ENCODE measurements around the gene SCYGR3. TPM values are rescaled to one million over a fixed set of nuclear protein-coding genes. Genes with fewer than 3 reads are reported as not detected.

Gene SCYGR3
- total RNA-seq, 3 donors from 2014 or later (not counting 1 experiment from before 2014, with no cell fraction given): not detected

DNA sequence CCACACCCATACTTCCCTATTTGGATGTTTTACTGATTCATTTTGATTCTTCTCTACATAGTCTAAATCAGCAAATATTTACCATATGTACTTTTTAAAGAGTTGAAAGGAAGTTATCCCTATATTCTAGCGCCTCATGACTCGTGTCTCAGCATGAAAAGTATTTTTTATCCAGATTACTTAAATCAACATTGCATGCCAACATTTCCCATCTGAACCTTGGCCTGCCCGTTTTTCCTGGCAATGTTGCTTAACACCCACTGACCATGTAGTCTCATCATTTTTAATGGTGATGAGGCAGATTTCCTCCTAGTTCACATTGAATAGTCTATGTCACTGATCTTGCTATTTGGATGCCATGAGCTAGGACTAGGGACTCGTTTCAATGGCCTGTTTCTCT lies 38.8 kb upstream of the SCYGR3 start:
- no peak for DNase-seq
- Mint-ChIP-seq H3K4me1 (no peaks in the 10 kb centered on the region), H3K9me3 (no peaks in the 10 kb centered on the region), H3K27ac (no peak overlapping the region), H3K36me3 (no peaks in the 10 kb centered on the region), H3K27me3 (ENCODE audit: low read depth in 2 of 2) (peaks cover 0 to 4% of the 10 kb centered on the region in 2 donors), H3K4me3 (no peak overlapping the region)
- H3K36me3 ChIP-seq (ENCODE audit: control insufficient read depth, insufficient read depth, low read length): no peaks in the 10 kb centered on the region
- no peaks in the 10 kb centered on the region for H3K27me3 ChIP-seq (ENCODE audit: control insufficient read depth, insufficient read depth, low read length)
- no peak overlapping the region for H3K4me3 ChIP-seq (ENCODE audit: low read length)
- ATAC-seq: no peak
- no peaks in the 10 kb centered on the region for H3K4me1 ChIP-seq (ENCODE audit: control insufficient read depth, insufficient read depth, low read length)
- intact Hi-C loops (cut with micrococcal nuclease): no loop called here
- TF ChIP-seq, protein P1, sequence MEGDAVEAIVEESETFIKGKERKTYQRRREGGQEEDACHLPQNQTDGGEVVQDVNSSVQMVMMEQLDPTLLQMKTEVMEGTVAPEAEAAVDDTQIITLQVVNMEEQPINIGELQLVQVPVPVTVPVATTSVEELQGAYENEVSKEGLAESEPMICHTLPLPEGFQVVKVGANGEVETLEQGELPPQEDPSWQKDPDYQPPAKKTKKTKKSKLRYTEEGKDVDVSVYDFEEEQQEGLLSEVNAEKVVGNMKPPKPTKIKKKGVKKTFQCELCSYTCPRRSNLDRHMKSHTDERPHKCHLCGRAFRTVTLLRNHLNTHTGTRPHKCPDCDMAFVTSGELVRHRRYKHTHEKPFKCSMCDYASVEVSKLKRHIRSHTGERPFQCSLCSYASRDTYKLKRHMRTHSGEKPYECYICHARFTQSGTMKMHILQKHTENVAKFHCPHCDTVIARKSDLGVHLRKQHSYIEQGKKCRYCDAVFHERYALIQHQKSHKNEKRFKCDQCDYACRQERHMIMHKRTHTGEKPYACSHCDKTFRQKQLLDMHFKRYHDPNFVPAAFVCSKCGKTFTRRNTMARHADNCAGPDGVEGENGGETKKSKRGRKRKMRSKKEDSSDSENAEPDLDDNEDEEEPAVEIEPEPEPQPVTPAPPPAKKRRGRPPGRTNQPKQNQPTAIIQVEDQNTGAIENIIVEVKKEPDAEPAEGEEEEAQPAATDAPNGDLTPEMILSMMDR (IDR thresholded peaks at IDR 0.05): no peak
- WGBS (ENCODE audit: insufficient coverage): 81% methylated on average over 3 of the region's 4 CpGs
- H3K9me3 ChIP-seq (ENCODE audit: control insufficient read depth, insufficient read depth, low read length): no peaks in the 10 kb centered on the region
- no peak overlapping the region for H3K27ac ChIP-seq (ENCODE audit: low read length)

DNA sequence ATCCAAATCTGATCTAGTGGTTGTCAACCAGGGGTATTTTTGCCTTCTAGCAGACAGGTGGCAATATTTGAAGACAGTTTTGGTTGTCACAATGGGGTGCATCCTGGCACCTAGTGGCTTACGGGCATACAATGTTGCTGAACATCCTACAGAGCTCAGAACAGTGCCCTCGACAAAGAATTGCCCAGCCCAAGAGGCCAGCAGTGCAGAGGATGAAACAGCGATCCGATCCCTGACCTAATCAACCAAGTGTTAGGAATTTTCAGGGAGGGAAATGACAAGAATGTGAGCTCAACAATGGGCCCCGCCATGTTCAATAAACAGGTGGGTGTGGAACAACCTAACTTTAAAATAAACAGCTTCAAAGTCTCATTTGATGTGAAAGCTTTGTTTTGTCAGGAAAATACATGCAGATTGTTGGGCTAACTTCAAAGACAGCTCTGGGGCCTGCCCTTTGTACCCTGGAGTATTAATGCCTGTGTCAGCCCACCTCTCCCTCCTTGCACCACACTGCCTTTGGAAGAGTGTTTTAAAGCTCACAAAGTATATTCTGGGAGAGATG lies 29.4 kb upstream of the SCYGR3 start:
- H3K4me1 ChIP-seq (ENCODE audit: control insufficient read depth, insufficient read depth, low read length): no peaks in the 10 kb centered on the region
- Mint-ChIP-seq H3K4me1 (no peaks in the 10 kb centered on the region), H3K27ac (no peak overlapping the region), H3K36me3 (no peaks in the 10 kb centered on the region), H3K9me3 (no peaks in the 10 kb centered on the region), H3K4me3 (no peak overlapping the region), H3K27me3 (ENCODE audit: low read depth in 2 of 2) (peaks cover 0 to 11% of the 10 kb centered on the region in 2 donors)
- no peaks in the 10 kb centered on the region for H3K36me3 ChIP-seq (ENCODE audit: control insufficient read depth, insufficient read depth, low read length)
- intact Hi-C loops (cut with micrococcal nuclease): no loop called here
- 93% methylated on average over 5 of the region's 5 CpGs for WGBS (ENCODE audit: insufficient coverage)
- peaks cover 2% of the 10 kb centered on the region for H3K27me3 ChIP-seq (ENCODE audit: control insufficient read depth, insufficient read depth, low read length)
- H3K27ac ChIP-seq (ENCODE audit: low read length): no peak overlapping the region
- DNase-seq (no peak), ATAC-seq (no peak)
- no peaks in the 10 kb centered on the region for H3K9me3 ChIP-seq (ENCODE audit: control insufficient read depth, insufficient read depth, low read length)
- TF ChIP-seq, protein P1 (IDR thresholded peaks at IDR 0.05): no peak
- H3K4me3 ChIP-seq (ENCODE audit: low read length): no peak overlapping the region

DNA sequence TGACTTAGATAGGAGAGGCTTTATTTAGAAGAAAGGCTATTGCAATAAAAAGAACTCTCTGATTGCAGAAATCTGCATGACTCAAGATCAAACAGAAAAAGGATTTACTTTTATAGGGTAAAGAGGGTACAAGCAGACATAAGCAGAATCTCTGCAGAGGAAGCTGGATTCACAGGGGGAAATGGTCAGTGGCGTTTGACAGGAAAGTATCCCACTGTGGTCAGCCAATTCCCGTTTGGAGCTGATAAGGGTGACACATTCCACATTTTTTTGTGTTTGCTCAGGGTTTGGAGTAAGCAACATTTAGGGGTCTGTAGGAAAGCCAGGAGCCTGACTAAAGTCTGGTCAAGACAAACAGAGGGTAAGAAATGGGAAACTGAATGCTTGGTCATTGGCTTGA lies 28.0 kb upstream of the SCYGR3 start:
- TF ChIP-seq, protein P1 (IDR thresholded peaks at IDR 0.05): no peak
- Histone ChIP-seq H3K27ac (ENCODE audit: low read length) (no peak overlapping the region), H3K27me3 (ENCODE audit: control insufficient read depth, insufficient read depth, low read length) (peaks cover 2% of the 10 kb centered on the region), H3K36me3 (ENCODE audit: control insufficient read depth, insufficient read depth, low read length) (no peaks in the 10 kb centered on the region), H3K4me3 (ENCODE audit: low read length) (no peak overlapping the region), H3K9me3 (ENCODE audit: control insufficient read depth, insufficient read depth, low read length) (no peaks in the 10 kb centered on the region), H3K4me1 (ENCODE audit: control insufficient read depth, insufficient read depth, low read length) (no peaks in the 10 kb centered on the region)
- Mint-ChIP-seq H3K36me3 (no peaks in the 10 kb centered on the region), H3K4me1 (no peaks in the 10 kb centered on the region), H3K27me3 (ENCODE audit: low read depth in 2 of 2) (peaks cover 0 to 4% of the 10 kb centered on the region in 2 donors), H3K27ac (no peak overlapping the region), H3K4me3 (no peak overlapping the region), H3K9me3 (no peaks in the 10 kb centered on the region)
- ATAC-seq (no peak), DNase-seq (no peak)
- 51% methylated on average over 2 of the region's 2 CpGs for WGBS (ENCODE audit: insufficient coverage)
- intact Hi-C loops (cut with micrococcal nuclease): no loop called here

DNA sequence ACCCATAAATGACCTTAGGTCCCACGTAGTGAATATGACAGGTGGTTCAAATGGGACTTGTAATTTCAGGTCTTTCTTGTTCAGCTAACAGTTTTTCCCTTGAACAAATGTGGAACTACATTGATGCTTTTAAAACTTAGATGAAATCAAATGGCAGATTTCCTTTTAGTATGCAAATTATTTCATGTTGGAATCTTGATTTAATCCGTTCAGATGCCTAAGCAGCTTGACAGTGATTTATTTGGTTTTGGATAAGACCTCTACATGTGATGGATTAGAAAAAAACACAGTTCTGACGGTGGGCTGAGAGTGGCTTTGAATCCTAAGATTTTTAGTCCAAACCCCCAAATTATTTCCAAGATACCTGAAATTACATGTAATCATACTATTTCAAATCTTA lies 19.6 kb upstream of the SCYGR3 start:
- no peaks in the 10 kb centered on the region for H3K9me3 ChIP-seq (ENCODE audit: control insufficient read depth, insufficient read depth, low read length)
- no peak for ATAC-seq
- 88% methylated on average over 3 of the region's 3 CpGs for WGBS (ENCODE audit: insufficient coverage)
- no peak overlapping the region for H3K27ac ChIP-seq (ENCODE audit: low read length)
- H3K36me3 ChIP-seq (ENCODE audit: control insufficient read depth, insufficient read depth, low read length): no peaks in the 10 kb centered on the region
- DNase-seq: no peak
- intact Hi-C loops (cut with micrococcal nuclease): no loop called here
- H3K36me3 Mint-ChIP-seq: no peaks in the 10 kb centered on the region
- no peaks in the 10 kb centered on the region for H3K4me1 ChIP-seq (ENCODE audit: control insufficient read depth, insufficient read depth, low read length)
- no peak overlapping the region for H3K4me3 Mint-ChIP-seq
- TF ChIP-seq, protein P1 (IDR thresholded peaks at IDR 0.05): no peak
- H3K9me3 Mint-ChIP-seq: no peaks in the 10 kb centered on the region
- H3K27ac Mint-ChIP-seq: no peak overlapping the region
- peaks cover 0 to 17% of the 10 kb centered on the region in 2 donors for H3K27me3 Mint-ChIP-seq (ENCODE audit: low read depth in 2 of 2)
- no peaks in the 10 kb centered on the region for H3K27me3 ChIP-seq (ENCODE audit: control insufficient read depth, insufficient read depth, low read length)
- H3K4me1 Mint-ChIP-seq: no peaks in the 10 kb centered on the region
- H3K4me3 ChIP-seq (ENCODE audit: low read length): no peak overlapping the region
